Neuronal stem cell (in vitro differentiated cells): ENCODE results near the gene MAP6. TPM values are rescaled to one million over a fixed set of nuclear protein-coding genes. Genes with fewer than 3 reads are reported as not detected.

Experiments used
- DNase-seq: peaks from one replicate; pipeline ENCODE4 v3.0.0-alpha.2; 2013; ENCODE audit warnings: low spot score
- H2AFZ ChIP-seq: one replicate; pipeline ENCODE4 v1.6.1; 2013; ENCODE audit warnings: mild to moderate bottlenecking, low read length, inconsistent platforms
- H2AK5ac ChIP-seq: 2 replicates; pipeline ENCODE4 v1.6.1; 2013; ENCODE audit warnings: low read depth, mild to moderate bottlenecking, inconsistent platforms, low read length, moderate library complexity, mixed read lengths
- H2BK120ac ChIP-seq: 2 replicates; pipeline ENCODE4 v1.6.1; 2013; ENCODE audit warnings: low read depth, mild to moderate bottlenecking, inconsistent platforms, low read length, moderate library complexity, mixed read lengths
- H2BK12ac ChIP-seq: one replicate; pipeline ENCODE4 v1.6.1; 2013; ENCODE audit warnings: low read length, inconsistent platforms
- H2BK15ac ChIP-seq: 2 replicates; pipeline ENCODE4 v1.6.1; 2013; ENCODE audit warnings: mild to moderate bottlenecking, low read length, inconsistent platforms, mixed read lengths
- H2BK5ac ChIP-seq: one replicate; pipeline ENCODE4 v1.6.1; 2013; ENCODE audit warnings: inconsistent platforms, mild to moderate bottlenecking, low read length, moderate library complexity
- H3K14ac ChIP-seq: one replicate; pipeline ENCODE4 v1.6.1; 2013; ENCODE audit warnings: low read length, inconsistent platforms
- H3K18ac ChIP-seq: 2 replicates; pipeline ENCODE4 v1.6.1; 2013; ENCODE audit warnings: low read length, inconsistent platforms
- H3K23ac ChIP-seq: 2 replicates; pipeline ENCODE4 v1.6.1; 2013; ENCODE audit warnings: low read depth, mild to moderate bottlenecking, mixed read lengths, low read length, inconsistent platforms; ENCODE audit not compliant: poor library complexity
- H3K27ac ChIP-seq: replicated peaks from 3 replicates; pipeline ENCODE4 v1.5.1; 2013; ENCODE audit warnings: low read length, inconsistent platforms
- H3K27me3 ChIP-seq, 3 experiments: 2 replicates each; pipeline ENCODE4 v1.6.1; 2013; ENCODE audit warnings: low read length in 3 of 3, mild to moderate bottlenecking in 2 of 3, inconsistent platforms in 1 of 3, low read depth in 1 of 3, mixed read lengths in 1 of 3, moderate library complexity in 1 of 3; ENCODE audit not compliant: control insufficient read depth in 3 of 3, insufficient read depth in 3 of 3
- H3K36me3 ChIP-seq, 2 donors: replicated peaks in 1 of 2; 2 replicates each; pipeline ENCODE4 v1.6.1; 2013; ENCODE audit warnings: low read length in 2 of 2; ENCODE audit not compliant: control insufficient read depth in 2 of 2, insufficient read depth in 2 of 2
- H3K4ac ChIP-seq: 2 replicates; pipeline ENCODE4 v1.6.1; 2013; ENCODE audit warnings: inconsistent platforms, mild to moderate bottlenecking, low read length, moderate library complexity
- H3K4me1 ChIP-seq, 2 donors: 1 replicate in 1 of 2; 2 replicates in 1 of 2; pipeline ENCODE4 v1.6.1; 2013; ENCODE audit warnings: low read length in 2 of 2, low read depth in 1 of 2; ENCODE audit not compliant: control insufficient read depth in 2 of 2, insufficient read depth in 1 of 2
- H3K4me2 ChIP-seq: one replicate; pipeline ENCODE4 v1.6.1; 2013; ENCODE audit warnings: mild to moderate bottlenecking, low read length, inconsistent platforms; ENCODE audit not compliant: insufficient read depth, poor library complexity, severe bottlenecking
- H3K4me3 ChIP-seq, 2 donors: 2 replicates each; pipeline ENCODE4 v1.5.1; 2013; ENCODE audit warnings: low read length in 2 of 2, mild to moderate bottlenecking in 2 of 2, inconsistent platforms in 1 of 2, moderate library complexity in 1 of 2
- H3K79me1 ChIP-seq: one replicate; pipeline ENCODE4 v1.6.1; 2013; ENCODE audit warnings: low read depth, mild to moderate bottlenecking, inconsistent platforms, low read length, moderate library complexity
- H3K9ac ChIP-seq: one replicate; pipeline ENCODE4 v1.6.1; 2013; ENCODE audit warnings: mild to moderate bottlenecking, low read depth, low read length, inconsistent platforms; ENCODE audit not compliant: poor library complexity
- H3K9me3 ChIP-seq, 2 donors: replicated peaks in 1 of 2; 2 replicates each; pipeline versions ENCODE3 to v1.6.1; 2013; ENCODE audit warnings: low read length in 2 of 2, mild to moderate bottlenecking in 2 of 2, inconsistent platforms in 1 of 2, low read depth in 1 of 2, mixed read lengths in 1 of 2, moderate library complexity in 1 of 2; ENCODE audit not compliant: control insufficient read depth in 2 of 2, insufficient read depth in 1 of 2
- H4K8ac ChIP-seq: one replicate; pipeline ENCODE4 v1.6.1; 2013; ENCODE audit warnings: low read depth, mild to moderate bottlenecking, inconsistent platforms, low read length, moderate library complexity
- H4K91ac ChIP-seq: one replicate; pipeline ENCODE4 v1.6.1; 2013; ENCODE audit warnings: low read length, low read depth, mild to moderate bottlenecking, inconsistent platforms; ENCODE audit not compliant: poor library complexity
- WGBS, 2 donors: extraction: QIAGEN DNeasy Blood & Tissue Kit; methylation state at CpG; one replicate each; pipeline ENCODE4 v1.1.7; 2013; ENCODE audit warnings: missing lambda C conversion rate in 2 of 2, mixed read lengths in 1 of 2; ENCODE audit not compliant: insufficient read length in 2 of 2, insufficient replicate concordance in 1 of 2; ENCODE audit errors: extremely low coverage in 2 of 2; 5-methylcytosine and 5-hydroxymethylcytosine counted together
- polyA plus RNA-seq, 2 experiments: library from polyadenylated mRNA; stranded (reverse); fragments of 200-250 nt; gene quantifications; one replicate each; pipeline ENCODE4 v1.2.3, GENCODE V29; 2013

Gene MAP6
- 29.9 TPM for polyA plus RNA-seq (2013, experiment 1 of 2)
- 30.1 TPM for polyA plus RNA-seq (2013, experiment 2 of 2)

DNA sequence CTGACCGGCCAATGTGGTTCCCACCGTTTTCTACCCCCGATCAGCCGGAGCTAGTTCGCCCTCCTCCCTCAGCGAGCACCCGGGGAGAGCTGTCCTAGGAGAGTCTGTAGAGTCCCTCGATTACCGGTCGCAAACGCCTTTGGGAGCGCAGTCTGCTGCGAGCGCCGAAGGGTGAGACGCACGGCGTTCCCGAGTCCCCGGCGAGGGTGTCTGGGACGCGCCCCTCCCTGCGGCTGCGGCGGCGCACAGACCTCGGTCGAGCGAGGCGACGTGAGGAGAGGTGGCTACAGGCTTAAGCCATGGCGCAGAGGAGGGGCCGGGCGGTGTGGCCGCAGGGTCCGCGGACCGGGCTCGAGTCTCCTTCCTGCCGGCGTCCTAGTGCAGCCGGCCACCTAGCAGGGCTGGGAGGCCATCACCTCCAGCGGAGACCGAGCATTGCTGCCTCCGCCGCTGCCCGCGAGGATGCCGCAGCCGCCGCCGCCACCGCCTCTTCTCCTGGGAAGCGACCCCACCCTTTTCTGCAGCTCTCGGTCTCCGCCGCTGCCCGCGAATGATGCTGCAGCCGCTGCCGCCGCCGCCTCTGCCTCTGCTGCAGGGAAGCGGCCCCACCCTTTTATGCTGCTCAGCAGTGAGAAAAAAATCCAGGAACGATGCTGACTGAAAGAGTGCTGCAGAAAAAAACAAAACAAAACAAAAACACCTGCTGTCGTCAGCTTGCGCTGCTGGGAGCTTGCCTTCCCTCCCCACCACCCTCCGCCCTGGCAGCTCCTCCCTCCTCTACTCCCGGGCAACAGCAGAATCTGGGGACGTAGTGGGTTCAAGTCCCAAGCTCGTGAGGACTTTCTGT, at the start of gene MAP6:
Gene MAP6 (minus strand): TSS at position 588 of the 847 bp plus-strand sequence. CDS start 669 bp downstream, outside the sequence.
- H2BK15ac ChIP-seq: peak within 1 kb of the TSS; percentile 42
- no peak within 1 kb of the TSS for H2BK12ac ChIP-seq
- no peak within 1 kb of the TSS for H4K8ac ChIP-seq
- peaks cover 8 to 26% of the 10 kb centered on the region in 2 donors for H3K4me1 ChIP-seq
- peak within 1 kb of the TSS; percentile 98 for H2AFZ ChIP-seq
- peak; percentile 60 for DNase-seq
- H3K4ac ChIP-seq: no peak within 1 kb of the TSS
- H2AK5ac ChIP-seq: no peak within 1 kb of the TSS
- WGBS, 2 donors: no CpG with 5 or more reads among the region's 72 CpGs
- peak within 1 kb of the TSS; percentile 66 for H3K9ac ChIP-seq
- peak within 1 kb of the TSS; percentile 48 for H3K23ac ChIP-seq
- H3K4me3 ChIP-seq: peak within 1 kb of the TSS; percentile 68 to 85
- H3K4me2 ChIP-seq: peak within 1 kb of the TSS; percentile 92
- H2BK5ac ChIP-seq: peak within 1 kb of the TSS; percentile 83
- H3K27ac ChIP-seq: no peak within 1 kb of the TSS
- peak within 1 kb of the TSS; percentile 94 for H3K18ac ChIP-seq
- peaks cover 0 to 19% (median 18%) of the 10 kb centered on the region in 3 experiments for H3K27me3 ChIP-seq
- H2BK120ac ChIP-seq: no peak within 1 kb of the TSS
- no peak within 1 kb of the TSS for H4K91ac ChIP-seq
- no peaks in the 10 kb centered on the region for H3K9me3 ChIP-seq
- no peaks in the 10 kb centered on the region for H3K79me1 ChIP-seq
- H3K14ac ChIP-seq: peak within 1 kb of the TSS; percentile 79
- H3K36me3 ChIP-seq: peaks cover 0 to 5% of the 10 kb centered on the region in 2 donors

DNA sequence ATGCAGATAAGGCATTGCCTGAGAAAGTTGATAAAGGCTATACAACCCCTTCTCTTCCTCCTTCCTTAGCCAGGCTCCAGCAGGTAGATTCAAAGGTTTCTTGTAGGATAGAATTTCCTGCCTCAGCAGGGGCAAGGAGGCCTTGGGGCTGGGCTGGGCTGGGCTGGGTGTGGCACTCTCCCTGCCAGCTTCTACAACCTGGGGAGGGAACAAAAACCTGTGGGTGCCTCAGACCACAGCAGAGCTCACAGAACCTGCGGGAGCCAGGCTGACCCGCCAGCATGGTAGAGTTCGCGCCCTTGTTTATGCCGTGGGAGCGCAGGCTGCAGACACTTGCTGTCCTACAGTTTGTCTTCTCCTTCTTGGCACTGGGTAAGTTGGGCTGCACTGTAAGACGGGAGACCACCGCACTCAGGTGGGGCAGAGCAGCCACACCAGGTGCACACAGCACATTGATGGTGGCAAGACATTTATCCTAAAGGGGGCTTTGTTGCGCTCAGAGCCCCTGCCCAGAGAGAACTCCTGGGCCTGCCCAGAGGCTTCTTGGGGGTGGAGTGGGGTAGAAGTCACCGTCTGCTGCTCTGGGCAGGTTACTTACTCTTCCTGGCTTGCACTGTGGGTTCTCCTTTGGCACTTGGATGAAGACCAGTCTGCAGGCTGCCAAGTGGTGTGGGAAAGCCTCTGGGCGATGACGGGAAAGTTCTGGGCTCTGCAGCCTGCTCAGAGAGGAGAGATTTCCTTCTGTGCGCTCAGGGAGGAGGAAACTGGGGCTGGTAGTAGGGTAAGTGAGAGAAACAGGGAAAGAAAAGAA, 49.0 kb upstream of the MAP6 start, which contains the start of gene MOGAT2:
Gene MOGAT2 (plus strand): TSS at position 231 of the 811 bp plus-strand sequence. CDS start 51 bp downstream, at position 282.
- Histone ChIP-seq H3K9me3 (no peaks in the 10 kb centered on the region), H2BK120ac (no peak within 1 kb of the TSS), H4K8ac (no peak within 1 kb of the TSS), H3K79me1 (no peaks in the 10 kb centered on the region), H3K27me3 (peaks cover 0 to 23% (median 0%) of the 10 kb centered on the region in 3 experiments), H3K9ac (peak within 1 kb of the TSS; percentile 5), H3K4ac (no peak within 1 kb of the TSS), H2AFZ (peak within 1 kb of the TSS; percentile 21), H2AK5ac (no peak within 1 kb of the TSS), H2BK12ac (no peak within 1 kb of the TSS), H3K23ac (peak within 1 kb of the TSS; percentile 13), H2BK5ac (no peak within 1 kb of the TSS), H3K36me3 (no peaks in the 10 kb centered on the region), H3K18ac (peak within 1 kb of the TSS; percentile 77), H3K27ac (no peak within 1 kb of the TSS), H3K4me1 (peaks cover 0 to 6% of the 10 kb centered on the region in 2 donors), H4K91ac (no peak within 1 kb of the TSS), H3K14ac (no peak within 1 kb of the TSS), H3K4me2 (no peak within 1 kb of the TSS), H3K4me3 (no peak within 1 kb of the TSS), H2BK15ac (no peak within 1 kb of the TSS)
- no CpG with 5 or more reads among the region's 13 CpGs for WGBS, 2 donors
- DNase-seq: no peak

- H3K4me2 ChIP-seq: no peak overlapping the region
- peaks cover 0 to 6% of the 10 kb centered on the region in 2 donors for H3K4me1 ChIP-seq
- peaks cover 0 to 27% (median 0%) of the 10 kb centered on the region in 3 experiments for H3K27me3 ChIP-seq
Observed at GRCh38 chr11:75716659-75717058, 47.8 kb upstream of the MAP6 start.

More at GRCh38 chr11:75716659-75717058, 47.8 kb upstream of the MAP6 start:
- Histone ChIP-seq H2BK5ac (no peak overlapping the region), H2AK5ac (no peak overlapping the region), H2BK120ac (no peak overlapping the region), H3K4ac (no peak overlapping the region), H2BK15ac (no peak overlapping the region), H3K27ac (no peak overlapping the region), H4K91ac (no peak overlapping the region), H3K23ac (no peak overlapping the region), H2BK12ac (no peak overlapping the region), H4K8ac (no peak overlapping the region), H3K79me1 (no peaks in the 10 kb centered on the region), H2AFZ (no peak overlapping the region), H3K9ac (no peak overlapping the region), H3K36me3 (no peaks in the 10 kb centered on the region), H3K18ac (no peak overlapping the region), H3K4me3 (no peak overlapping the region), H3K14ac (no peak overlapping the region), H3K9me3 (no peaks in the 10 kb centered on the region)
- WGBS, 2 donors: no CpG with 5 or more reads among the region's 3 CpGs
- DNase-seq: no peak
